CD14-positive monocyte (primary cell): ENCODE results near the gene WWOX. TPM values are rescaled to one million over a fixed set of nuclear protein-coding genes. Genes with fewer than 3 reads are reported as not detected.

Experiments
- DNase-seq, 3 donors: peaks; one replicate each; pipeline ENCODE4 v3.0.0-alpha.2; 2011 to 2022
- H2AFZ ChIP-seq: 2 replicates; pipeline ENCODE4 v1.6.0; 2012; ENCODE audit warnings: mild to moderate bottlenecking, low read depth, low read length, inconsistent platforms; ENCODE audit not compliant: insufficient read depth, poor library complexity, severe bottlenecking
- H3K27ac ChIP-seq, 2 donors: 1 replicate in 1 of 2; 2 replicates in 1 of 2; pipeline ENCODE4 v1.5.1; 2012 to 2013; ENCODE audit warnings: low read length in 2 of 2, control low read depth in 1 of 2, inconsistent platforms in 1 of 2, low read depth in 1 of 2, mild to moderate bottlenecking in 1 of 2
- H3K27me3 ChIP-seq, 2 donors: one replicate each; pipeline versions ENCODE4 v1.6.0 to v1.6.1; 2011 to 2013; ENCODE audit warnings: low read length in 2 of 2; ENCODE audit not compliant: control insufficient read depth in 2 of 2, insufficient read depth in 2 of 2
- H3K36me3 ChIP-seq, 2 donors: replicated peaks in 1 of 2; 1 replicate in 1 of 2; 2 replicates in 1 of 2; pipeline versions ENCODE4 v1.5.1 to v1.6.1; 2012 to 2013; ENCODE audit warnings: low read length in 2 of 2, control low read depth in 1 of 2, inconsistent platforms in 1 of 2, mild to moderate bottlenecking in 1 of 2; ENCODE audit not compliant: insufficient read depth in 2 of 2, control insufficient read depth in 1 of 2
- H3K4me1 ChIP-seq, 2 donors: 1 replicate in 1 of 2; 2 replicates in 1 of 2; pipeline versions ENCODE4 v1.5.1 to v1.6.1; 2012 to 2013; ENCODE audit warnings: low read length in 2 of 2, control low read depth in 1 of 2, inconsistent platforms in 1 of 2, mild to moderate bottlenecking in 1 of 2, moderate library complexity in 1 of 2; ENCODE audit not compliant: insufficient read depth in 2 of 2, control insufficient read depth in 1 of 2
- H3K4me2 ChIP-seq: replicated peaks from 2 replicates; pipeline ENCODE3; 2012; ENCODE audit warnings: low read length, moderate library complexity, mild to moderate bottlenecking; ENCODE audit not compliant: poor library complexity, severe bottlenecking; ENCODE audit errors: extremely low read depth
- H3K4me3 ChIP-seq, 3 experiments: fragments of 200-600 bp in 1 of 3; sonication (generic) in 1 of 3; replicated peaks in 1 of 3; 1 replicate in 2 of 3; 2 replicates in 1 of 3; pipeline ENCODE4 v1.5.1; 2011 to 2013; ENCODE audit warnings: low read length in 3 of 3, mild to moderate bottlenecking in 3 of 3, control low read depth in 2 of 3, low read depth in 2 of 3, inconsistent platforms in 1 of 3, moderate library complexity in 1 of 3
- H3K79me2 ChIP-seq: 2 replicates; pipeline ENCODE4 v1.6.0; 2012; ENCODE audit warnings: mild to moderate bottlenecking, control low read depth, inconsistent platforms, low read length, moderate library complexity; ENCODE audit not compliant: insufficient read depth
- H3K9ac ChIP-seq: 2 replicates; pipeline ENCODE4 v1.6.0; 2017; ENCODE audit warnings: low read length, mild to moderate bottlenecking; ENCODE audit not compliant: insufficient read depth, poor library complexity, severe bottlenecking
- H3K9me3 ChIP-seq, 2 donors: replicated peaks in 1 of 2; 1 replicate in 1 of 2; 2 replicates in 1 of 2; pipeline versions ENCODE4 v1.5.1 to v1.6.1; 2012 to 2013; ENCODE audit warnings: low read length in 2 of 2, control low read depth in 1 of 2; ENCODE audit not compliant: control insufficient read depth in 1 of 2, insufficient read depth in 1 of 2
- H4K20me1 ChIP-seq: 2 replicates; pipeline ENCODE4 v1.6.0; 2012; ENCODE audit warnings: mild to moderate bottlenecking, low read length, control low read depth, moderate library complexity; ENCODE audit not compliant: insufficient read depth
- H3K27ac Mint-ChIP-seq, 7 donors: one replicate each; pipeline ENCODE4 v1.8.0; 2020; ENCODE audit warnings: mild to moderate bottlenecking in 7 of 7, mixed read lengths in 7 of 7, moderate library complexity in 6 of 7, inconsistent platforms in 2 of 7
- H3K27me3 Mint-ChIP-seq, 3 donors: one replicate each; pipeline ENCODE4 v1.8.0; 2021 to 2022; ENCODE audit warnings: low read depth in 3 of 3, mild to moderate bottlenecking in 3 of 3, mixed read lengths in 3 of 3, moderate library complexity in 3 of 3, inconsistent platforms in 1 of 3
- H3K36me3 Mint-ChIP-seq, 2 donors: one replicate each; pipeline ENCODE4 v1.8.0; 2020; ENCODE audit warnings: mixed read lengths in 2 of 2, inconsistent platforms in 1 of 2, mild to moderate bottlenecking in 1 of 2
- H3K4me1 Mint-ChIP-seq: one replicate; pipeline ENCODE4 v1.8.0; 2020; ENCODE audit warnings: mild to moderate bottlenecking, mixed read lengths
- H3K4me3 Mint-ChIP-seq, 2 donors: one replicate each; pipeline ENCODE4 v1.8.0; 2020; ENCODE audit warnings: mild to moderate bottlenecking in 2 of 2, mixed read lengths in 2 of 2, moderate library complexity in 1 of 2
- H3K9me3 Mint-ChIP-seq, 7 donors: one replicate each; pipeline ENCODE4 v1.8.0; 2020 to 2022; ENCODE audit warnings: mixed read lengths in 7 of 7, mild to moderate bottlenecking in 6 of 7, moderate library complexity in 6 of 7, inconsistent platforms in 2 of 7
- CTCF ChIP-seq: fragments of 200-600 bp; IDR thresholded peaks from one replicate; pipeline ENCODE4 v1.8.0; 2022; ENCODE audit warnings: antibody characterized with exemption, mild to moderate bottlenecking
- WGBS: methylation state at CpG from one replicate; pipeline ENCODE4 v1.1.5; 2013; ENCODE audit warnings: missing lambda C conversion rate; ENCODE audit not compliant: insufficient coverage; 5-methylcytosine and 5-hydroxymethylcytosine counted together
- intact Hi-C, 2 donors: fragments of 100-400 bp; cut with micrococcal nuclease; formaldehyde crosslinking; loops; one replicate each; pipeline versions ENCODE4 v1.15.0 to v1.15.1; 2023
- polyA plus RNA-seq, 3 donors: library from polyadenylated mRNA; depleted of rRNA in 1 of 3; unstranded in 2 of 3; stranded (reverse) in 1 of 3; fragments of 300-500 nt in 2 of 3; fragments of >200 nt in 1 of 3; fragmentation: Illumina TruSeq in 2 of 3; gene quantifications; 1 replicate in 2 of 3; 2 replicates in 1 of 3; pipeline ENCODE4 v1.2.3, GENCODE V29; 2012 to 2021

Gene WWOX
- polyA plus RNA-seq, 3 donors, result 4.0 to 7.0 (median 6.3) TPM

GRCh38 chr16:78155791-78156345 is 56.4 kb downstream of the WWOX start:
- Histone ChIP-seq H3K27me3 (no peaks in the 10 kb centered on the region), H3K9me3 (peaks cover 0 to 4% of the 10 kb centered on the region in 2 donors), H4K20me1 (no peaks in the 10 kb centered on the region), H3K27ac (no peak overlapping the region), H2AFZ (no peak overlapping the region), H3K4me2 (no peak overlapping the region), H3K36me3 (no peaks in the 10 kb centered on the region), H3K4me1 (no peaks in the 10 kb centered on the region), H3K79me2 (no peaks in the 10 kb centered on the region), H3K4me3 (no peak overlapping the region), H3K9ac (no peak overlapping the region)
- no peak for DNase-seq
- Mint-ChIP-seq H3K36me3 (no peaks in the 10 kb centered on the region), H3K4me1 (no peaks in the 10 kb centered on the region), H3K4me3 (no peak overlapping the region), H3K9me3 (peaks cover 0 to 9% (median 6%) of the 10 kb centered on the region in 7 donors), H3K27me3 (peaks cover 0 to 2% (median 0%) of the 10 kb centered on the region in 3 donors), H3K27ac (no peak overlapping the region)
- 75% methylated on average over 1 of the region's 7 CpGs for WGBS
- TF ChIP-seq CTCF, result no peak
- intact Hi-C loops, result no loop called here

DNA sequence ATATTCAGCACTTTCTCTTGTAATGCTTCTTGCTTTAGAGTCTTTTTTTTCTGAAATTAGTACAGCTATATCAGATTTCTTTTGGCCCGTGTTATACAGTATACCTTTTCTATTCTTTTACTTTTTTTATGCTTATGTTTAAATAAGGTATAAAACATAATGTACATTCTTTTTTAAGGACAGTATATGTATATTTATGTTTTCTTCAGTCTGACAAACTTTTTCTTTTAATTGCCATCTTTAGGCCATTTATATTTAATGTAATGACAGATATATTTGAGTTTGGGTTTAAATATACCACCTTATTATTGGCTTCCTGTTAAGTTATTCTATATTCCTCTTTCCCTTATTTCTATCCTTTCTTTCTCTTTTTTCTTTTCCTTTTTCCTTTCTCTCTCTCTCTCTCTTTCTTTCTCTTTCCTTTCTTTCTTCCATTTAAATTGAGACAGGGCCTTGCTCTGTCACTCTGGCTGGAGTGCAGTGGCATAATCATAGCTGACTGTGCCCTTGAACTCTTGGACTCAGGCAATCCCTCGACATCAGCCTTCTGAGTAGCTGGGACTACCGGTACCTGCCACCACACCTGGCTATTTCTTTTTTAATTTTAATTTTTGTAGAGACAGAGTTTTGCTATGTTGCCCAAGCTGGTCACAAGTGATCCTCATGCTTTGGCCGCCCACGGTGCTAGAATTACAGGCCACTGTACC is 61.7 kb downstream of the WWOX start:
- peaks cover 0 to 3% of the 10 kb centered on the region in 2 donors for H3K36me3 Mint-ChIP-seq
- H3K79me2 ChIP-seq, result no peaks in the 10 kb centered on the region
- peaks cover 3 to 14% (median 11%) of the 10 kb centered on the region in 7 donors for H3K9me3 Mint-ChIP-seq
- H3K27me3 ChIP-seq, result no peaks in the 10 kb centered on the region
- no peak overlapping the region for H3K4me3 Mint-ChIP-seq
- H2AFZ ChIP-seq, result no peak overlapping the region
- H3K4me2 ChIP-seq, result no peak overlapping the region
- H3K9me3 ChIP-seq, result peaks cover 0 to 9% of the 10 kb centered on the region in 2 donors
- H4K20me1 ChIP-seq, result no peaks in the 10 kb centered on the region
- DNase-seq, result no peak
- H3K27ac Mint-ChIP-seq, result no peak overlapping the region
- no peak overlapping the region for H3K4me3 ChIP-seq
- intact Hi-C loops, result no loop called here
- H3K27ac ChIP-seq, result no peak overlapping the region
- H3K4me1 Mint-ChIP-seq, result no peaks in the 10 kb centered on the region
- no peak overlapping the region for H3K9ac ChIP-seq
- no peak for TF ChIP-seq CTCF
- 80% methylated on average over 1 of the region's 5 CpGs for WGBS
- H3K4me1 ChIP-seq, result no peaks in the 10 kb centered on the region
- H3K36me3 ChIP-seq, result no peaks in the 10 kb centered on the region
- H3K27me3 Mint-ChIP-seq, result peaks cover 0 to 3% (median 2%) of the 10 kb centered on the region in 3 donors
